Neural progenitor cell (in vitro differentiated cells): Measurements from ENCODE around the gene SAPCD1. TPM values are rescaled to one million over a fixed set of nuclear protein-coding genes. Genes with fewer than 3 reads are reported as not detected.

ENCODE experiments used
- small RNA-seq: library from RNA; depleted of rRNA; stranded (forward); fragments of <200 nt; gene quantifications from one replicate; pipeline ENCODE3, GENCODE V24; 2015
- total RNA-seq: library from RNA; depleted of rRNA; stranded (reverse); fragments of >200 nt; gene quantifications from 2 replicates; pipeline ENCODE4 v1.2.3, GENCODE V29; 2015; ENCODE audit warnings: low replicate concordance

The SAPCD1 gene
- total RNA-seq, 1 donor from 2014 or later = 11.9 TPM

Small RNAs within 50 kb of the gene (small RNA-seq; reads per million reads assigned to genes)
- gene LY6G6D = not detected
- not detected for gene MSH5-SAPCD1
- gene RF00019 = not detected
- not detected for gene RNU6-850P
- not detected for gene SAPCD1

Other genes with a start within 250 kb of the SAPCD1 start
- not detected in 2 replicates for gene MCCD1, start 233.7 kb upstream of the SAPCD1 start, total RNA-seq
- gene DDX39B, start 220.7 kb upstream of the SAPCD1 start, total RNA-seq = 493 and 913 TPM in 2 replicates
- 6.8 and 8.8 TPM in 2 replicates for gene ATP6V1G2, start 216.0 kb upstream of the SAPCD1 start, total RNA-seq
- 8.6 and 30.3 TPM in 2 replicates for gene NFKBIL1, start 215.0 kb upstream of the SAPCD1 start, total RNA-seq
- not detected in 2 replicates for gene LTA, start 190.4 kb upstream of the SAPCD1 start, total RNA-seq
- gene TNF, start 187.1 kb upstream of the SAPCD1 start, total RNA-seq = 0.19 TPM in 1 of 2 replicates, not detected in the other
- 0.15 TPM in 1 of 2 replicates, not detected in the other for gene LTB, start 180.2 kb upstream of the SAPCD1 start, total RNA-seq
- gene LST1, start 176.4 kb upstream of the SAPCD1 start, total RNA-seq = not detected in 2 replicates
- not detected in 2 replicates for gene NCR3, start 169.7 kb upstream of the SAPCD1 start, total RNA-seq
- not detected in 2 replicates for gene AIF1, start 147.4 kb upstream of the SAPCD1 start, total RNA-seq
- gene PRRC2A, start 141.9 kb upstream of the SAPCD1 start, total RNA-seq = 55.5 and 138 TPM in 2 replicates
- gene BAG6, start 110.0 kb upstream of the SAPCD1 start, total RNA-seq = 171 and 310 TPM in 2 replicates
- gene APOM, start 106.8 kb upstream of the SAPCD1 start, total RNA-seq = 2.6 and 4.2 TPM in 2 replicates
- gene C6orf47, start 101.9 kb upstream of the SAPCD1 start, total RNA-seq = 14.6 and 17.1 TPM in 2 replicates
- gene GPANK1, start 97.7 kb upstream of the SAPCD1 start, total RNA-seq = 20.2 and 21.0 TPM in 2 replicates
- gene CSNK2B, start 96.6 kb upstream of the SAPCD1 start, total RNA-seq = 126 and 190 TPM in 2 replicates
- 2.8 and 8.6 TPM in 2 replicates for gene LY6G5B, start 92.7 kb upstream of the SAPCD1 start, total RNA-seq
- 0.09 TPM in 1 of 2 replicates, not detected in the other for gene LY6G5C, start 81.6 kb upstream of the SAPCD1 start, total RNA-seq
- gene ABHD16A, start 59.3 kb upstream of the SAPCD1 start, total RNA-seq = 21.3 and 45.0 TPM in 2 replicates
- not detected in 2 replicates for gene LY6G6F, start 55.8 kb upstream of the SAPCD1 start, total RNA-seq
- gene LY6G6D, start 47.3 kb upstream of the SAPCD1 start, total RNA-seq = 0.90 TPM in 1 of 2 replicates, not detected in the other
- gene LY6G6C, start 40.9 kb upstream of the SAPCD1 start, total RNA-seq = not detected in 2 replicates
- gene MPIG6B, start 39.3 kb upstream of the SAPCD1 start, total RNA-seq = not detected in 2 replicates
- gene DDAH2, start 33.4 kb upstream of the SAPCD1 start, total RNA-seq = 94.3 and 202 TPM in 2 replicates
- 234 and 307 TPM in 2 replicates for gene CLIC1, start 26.1 kb upstream of the SAPCD1 start, total RNA-seq
- gene MSH5, start 22.7 kb upstream of the SAPCD1 start, total RNA-seq = 45.5 and 50.9 TPM in 2 replicates
- 0.15 and 0.34 TPM in 2 replicates for gene VWA7, start 14.7 kb downstream of the SAPCD1 start, total RNA-seq
- gene VARS1, start 33.1 kb downstream of the SAPCD1 start, total RNA-seq = 34.1 and 66.8 TPM in 2 replicates
- gene LSM2, start 44.3 kb downstream of the SAPCD1 start, total RNA-seq = 105 and 125 TPM in 2 replicates
- gene HSPA1L, start 52.6 kb downstream of the SAPCD1 start, total RNA-seq = 0.49 and 1.2 TPM in 2 replicates
- 36.0 and 84.3 TPM in 2 replicates for gene HSPA1A, start 52.9 kb downstream of the SAPCD1 start, total RNA-seq
- 35.3 and 65.1 TPM in 2 replicates for gene HSPA1B, start 65.1 kb downstream of the SAPCD1 start, total RNA-seq
- 17.4 and 30.3 TPM in 2 replicates for gene NEU1, start 100.2 kb downstream of the SAPCD1 start, total RNA-seq
- 0.32 and 0.93 TPM in 2 replicates for gene SLC44A4, start 116.3 kb downstream of the SAPCD1 start, total RNA-seq
- gene EHMT2, start 135.0 kb downstream of the SAPCD1 start, total RNA-seq = 93.3 and 189 TPM in 2 replicates
- gene ZBTB12, start 139.4 kb downstream of the SAPCD1 start, total RNA-seq = 8.4 and 25.6 TPM in 2 replicates
- gene C2, start 165.1 kb downstream of the SAPCD1 start, total RNA-seq = 1.1 and 1.4 TPM in 2 replicates
- gene CFB, start 183.4 kb downstream of the SAPCD1 start, total RNA-seq = 0.50 TPM in 1 of 2 replicates, not detected in the other
- 129 and 135 TPM in 2 replicates for gene NELFE, start 196.3 kb downstream of the SAPCD1 start, total RNA-seq
- gene SKIC2, start 196.5 kb downstream of the SAPCD1 start, total RNA-seq = 21.0 and 50.5 TPM in 2 replicates
- gene DXO, start 209.5 kb downstream of the SAPCD1 start, total RNA-seq = 10.2 and 23.0 TPM in 2 replicates
- 1.7 and 4.3 TPM in 2 replicates for gene C4A, start 219.4 kb downstream of the SAPCD1 start, total RNA-seq